H1 (cell line): ENCODE measurements around the gene RIMBP2. TPM values are rescaled to one million over a fixed set of nuclear protein-coding genes. Genes with fewer than 3 reads are reported as not detected.
A peak's percentile ranks its signal among the peaks of the same experiment; 100 is the strongest.

Source experiments
- HDAC2 ChIP-seq, 2 experiments: fragments of 300-600 bp in 1 of 2; sonication (generic) in 1 of 2; IDR thresholded peaks; 2 replicates each; pipeline ENCODE4 v1.6.1; 2011 to 2012; ENCODE audit warnings: low read depth in 2 of 2, low read length in 2 of 2, mild to moderate bottlenecking in 2 of 2, moderate library complexity in 2 of 2, borderline replicate concordance in 1 of 2, inconsistent platforms in 1 of 2
- polyA plus RNA-seq, 7 experiments: library from polyadenylated mRNA; depleted of rRNA in 3 of 7; stranded (reverse) in 5 of 7; unstranded in 2 of 7; fragments of >200 nt in 5 of 7; fragments of 200-250 nt in 2 of 7; gene quantifications; 1 replicate in 5 of 7; 2 replicates in 1 of 7; 4 replicates in 1 of 7; pipeline versions ENCODE4 v1.2.1 to v1.2.3, GENCODE V29; 2011 to 2013; ENCODE audit warnings: missing spikeins in 2 of 7, mixed read lengths in 2 of 7
- total RNA-seq: library from RNA; stranded (reverse); fragmentation: NEBNext Ultra II Directional; extraction: Animal tissue kit (Norgen Biotek cat#: 25700); gene quantifications from 2 replicates; pipeline ENCODE4 v1.2.1, GENCODE V29; 2021

The RIMBP2 gene
- total and polyA plus RNA-seq, 2 of the 8 experiments (the other 6 are each of a cell fraction or from before 2014, with no cell fraction given): 0.18 to 0.65 TPM

DNA sequence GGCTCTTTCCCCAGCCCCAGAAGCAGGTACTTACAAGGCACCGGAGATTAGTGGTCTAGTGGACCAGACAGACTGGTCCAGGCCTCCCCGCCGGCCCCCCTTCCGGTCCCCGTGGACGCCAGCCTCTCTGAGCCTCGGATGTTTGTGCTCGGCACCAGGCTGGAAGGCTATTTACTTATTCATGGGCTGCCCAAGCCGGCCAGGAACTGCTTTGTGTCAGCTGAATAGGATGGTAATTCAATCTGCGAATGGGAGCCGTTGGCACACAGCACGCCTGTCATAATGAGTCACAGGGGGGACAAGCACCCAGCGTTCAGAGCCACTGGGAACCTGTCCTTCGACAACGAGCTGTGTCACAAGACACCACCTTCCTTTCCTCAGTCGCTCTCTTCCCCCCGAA, 82.3 kb downstream of the RIMBP2 start (continued):
- 0 out of 4 replicates have a peak, but pooled peaks of 1 of the 2 experiments have one; percentile 46 for TF ChIP-seq HDAC2 (IDR thresholded peaks at IDR 0.05; ENCODE audit: borderline replicate concordance in 1 of 2, low read depth in 2 of 2, low read length in 2 of 2)
